Peyer's patch (tissue), 4 donors: Measurements from ENCODE around the gene MYRFL. TPM values are rescaled to one million over a fixed set of nuclear protein-coding genes. Genes with fewer than 3 reads are reported as not detected.

Experiments used
- DNase-seq, 3 donors: peaks; one replicate each; pipeline ENCODE4 v3.0.0-alpha.2; 2017 to 2019
- H3K27ac ChIP-seq, 4 donors: fragments of 200-600 bp; sonication (generic); one replicate each; pipeline ENCODE4 v1.5.1; 2016 to 2019
- H3K27me3 ChIP-seq, 2 donors: fragments of 200-600 bp; sonication (generic); one replicate each; pipeline ENCODE4 v1.5.1; 2019
- H3K36me3 ChIP-seq, 3 donors: fragments of 200-600 bp; sonication (generic); one replicate each; pipeline ENCODE4 v1.5.1; 2016 to 2019
- H3K4me1 ChIP-seq, 4 donors: fragments of 200-600 bp; sonication (generic); one replicate each; pipeline ENCODE4 v1.5.1; 2016 to 2019
- H3K4me3 ChIP-seq, 4 donors: fragments of 200-600 bp; sonication (generic); 1 replicate in 3 of 4; 2 replicates in 1 of 4; pipeline ENCODE4 v1.5.1; 2016 to 2019; ENCODE audit warnings: mild to moderate bottlenecking in 1 of 4
- H3K9me3 ChIP-seq, 4 donors: fragments of 200-600 bp; sonication (generic); one replicate each; pipeline ENCODE4 v1.5.1; 2016 to 2019; ENCODE audit warnings: mild to moderate bottlenecking in 1 of 4
- CTCF ChIP-seq, 6 experiments: fragments of 450-650 bp in 4 of 6; fragments of 200-600 bp in 2 of 6; sonication (generic) in 1 of 6; IDR thresholded peaks; one replicate each; pipeline ENCODE4 v1.5.1; 2017 to 2019; ENCODE audit warnings: antibody characterized with exemption in 6 of 6, mild to moderate bottlenecking in 3 of 6, moderate library complexity in 1 of 6
- POLR2A ChIP-seq, 2 donors: fragments of 450-650 bp; IDR thresholded peaks; one replicate each; pipeline ENCODE4 v1.5.1; 2017; ENCODE audit warnings: antibody characterized with exemption in 2 of 2, mild to moderate bottlenecking in 2 of 2, moderate library complexity in 2 of 2
- total RNA-seq, 4 donors: library from RNA; depleted of rRNA; stranded (reverse); fragments of >200 nt; gene quantifications; one replicate each; pipeline ENCODE4 v1.1.0, GENCODE V29; 2016

The MYRFL gene
- total RNA-seq, 4 donors from 2014 or later: 12.4 to 60.1 (median 54.5) TPM

DNA sequence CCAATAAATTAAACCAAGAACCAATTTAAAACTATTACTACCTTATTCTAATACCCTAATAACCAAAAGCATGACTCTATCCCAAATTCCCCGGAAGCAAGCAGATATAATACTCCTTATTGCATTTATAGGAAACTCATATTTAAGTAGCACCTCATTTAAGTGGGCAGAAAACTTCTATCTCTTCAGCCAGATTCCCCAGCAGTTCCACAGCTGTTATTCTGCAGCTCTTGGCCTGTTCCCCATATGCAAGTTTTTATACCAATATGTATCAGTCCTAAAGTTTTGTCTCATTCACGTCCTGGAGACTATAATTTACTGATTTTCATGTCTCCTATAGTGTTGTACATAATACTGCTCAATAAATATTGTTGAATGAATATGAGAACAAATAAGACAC, 106.5 kb downstream of the MYRFL start:
- TF ChIP-seq CTCF (IDR thresholded peaks at IDR 0.05): no peak
- no peak for TF ChIP-seq POLR2A (IDR thresholded peaks at IDR 0.05)
- H3K9me3 ChIP-seq: no peaks in the 10 kb centered on the region
- H3K27ac ChIP-seq: no peak overlapping the region
- no peaks in the 10 kb centered on the region for H3K4me1 ChIP-seq
- DNase-seq: no peak
- H3K36me3 ChIP-seq: peaks cover 0 to 28% (median 0%) of the 10 kb centered on the region in 3 donors
- H3K4me3 ChIP-seq: no peak overlapping the region
- no peaks in the 10 kb centered on the region for H3K27me3 ChIP-seq

- H3K4me1 ChIP-seq: no peaks in the 10 kb centered on the region
- no peak for DNase-seq
- no peak overlapping the region for H3K27ac ChIP-seq
- H3K4me3 ChIP-seq: no peak overlapping the region
- H3K9me3 ChIP-seq: no peaks in the 10 kb centered on the region
- H3K36me3 ChIP-seq: peaks cover 0 to 30% (median 0%) of the 10 kb centered on the region in 3 donors
- no peaks in the 10 kb centered on the region for H3K27me3 ChIP-seq
- TF ChIP-seq CTCF (IDR thresholded peaks at IDR 0.05) (no peak), POLR2A (IDR thresholded peaks at IDR 0.05) (no peak)
Observed at GRCh38 chr12:69932154-69932553, 107.1 kb downstream of the MYRFL start.

GRCh38 chr12:69932676-69933552, 107.9 kb downstream of the MYRFL start:
- no peak for DNase-seq
- Histone ChIP-seq H3K4me3 (no peak overlapping the region), H3K27me3 (no peaks in the 10 kb centered on the region), H3K36me3 (peaks cover 0 to 30% (median 0%) of the 10 kb centered on the region in 3 donors), H3K4me1 (no peaks in the 10 kb centered on the region), H3K9me3 (no peaks in the 10 kb centered on the region), H3K27ac (no peak overlapping the region)
- no peak for TF ChIP-seq POLR2A (IDR thresholded peaks at IDR 0.05)
- no peak for TF ChIP-seq CTCF (IDR thresholded peaks at IDR 0.05)

DNA sequence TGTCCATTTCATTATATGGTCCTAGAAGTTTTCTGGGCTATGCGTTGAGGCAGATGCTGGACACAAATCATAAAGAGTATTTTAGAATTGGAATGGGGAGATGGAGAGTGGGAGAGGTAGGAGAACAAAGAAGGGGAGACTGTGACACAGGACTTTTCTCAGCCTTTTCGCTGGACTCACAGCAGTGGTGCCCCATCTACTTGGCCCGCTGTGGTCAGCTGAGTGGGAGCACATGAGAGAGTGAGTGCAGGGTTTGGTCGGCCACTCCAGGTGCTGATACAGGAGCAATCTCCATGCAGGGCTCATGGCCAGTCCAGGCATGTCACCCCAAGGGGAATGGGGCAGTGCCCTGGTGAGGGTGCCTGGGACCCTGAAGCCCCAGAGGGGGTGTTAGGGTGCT, 109.0 kb downstream of the MYRFL start:
- DNase-seq: no peak
- H3K27ac ChIP-seq: no peak overlapping the region
- TF ChIP-seq POLR2A (IDR thresholded peaks at IDR 0.05): no peak
- no peak for TF ChIP-seq CTCF (IDR thresholded peaks at IDR 0.05)
- no peaks in the 10 kb centered on the region for H3K9me3 ChIP-seq
- no peaks in the 10 kb centered on the region for H3K4me1 ChIP-seq
- H3K36me3 ChIP-seq: peaks cover 0 to 21% (median 0%) of the 10 kb centered on the region in 3 donors
- no peaks in the 10 kb centered on the region for H3K27me3 ChIP-seq
- no peak overlapping the region for H3K4me3 ChIP-seq

DNA sequence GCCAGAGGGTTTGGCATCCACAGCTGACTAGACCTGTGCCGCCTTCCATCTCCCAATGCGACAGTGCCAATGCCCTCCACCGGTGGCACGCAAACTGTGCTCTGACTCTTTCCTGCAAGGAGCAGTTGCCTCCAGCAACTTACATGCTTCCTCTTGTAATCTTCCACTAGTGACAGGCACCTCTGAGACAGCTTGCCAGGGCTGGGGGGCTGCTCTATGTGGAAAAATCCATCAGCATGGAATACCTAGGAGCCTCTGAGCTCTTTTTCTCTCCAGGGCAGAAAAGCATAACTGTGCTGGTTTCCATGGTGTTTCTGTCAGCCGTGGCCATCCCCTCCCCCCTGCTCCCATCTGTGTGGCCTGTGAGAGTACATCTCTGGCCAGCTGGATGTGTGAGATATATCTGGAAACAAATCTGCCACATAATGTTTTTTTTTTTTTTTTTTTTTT, 110.6 kb downstream of the MYRFL start:
- TF ChIP-seq POLR2A (IDR thresholded peaks at IDR 0.05) (no peak), CTCF (IDR thresholded peaks at IDR 0.05) (no peak)
- peaks cover 0 to 12% (median 0%) of the 10 kb centered on the region in 3 donors for H3K36me3 ChIP-seq

More for the DNA sequence above, 110.6 kb downstream of the MYRFL start:
- no peaks in the 10 kb centered on the region for H3K9me3 ChIP-seq
- no peaks in the 10 kb centered on the region for H3K27me3 ChIP-seq
- no peaks in the 10 kb centered on the region for H3K4me1 ChIP-seq
- H3K4me3 ChIP-seq: no peak overlapping the region
- no peak for DNase-seq
- H3K27ac ChIP-seq: no peak overlapping the region
